Breast epithelium (tissue), 3 donors: ENCODE data around the gene PLEKHM2.

Experiments used
- CTCF ChIP-seq, 3 donors: fragments of 450-650 bp; IDR thresholded peaks; one replicate each; pipeline ENCODE4 v1.5.1; 2016 to 2017; ENCODE audit warnings: antibody characterized with exemption in 3 of 3, mild to moderate bottlenecking in 3 of 3, moderate library complexity in 3 of 3
- POLR2AphosphoS5 ChIP-seq, 3 donors: sonication (generic); formaldehyde crosslinking; IDR thresholded peaks; one replicate each; pipeline ENCODE4 v1.6.1; 2017; ENCODE audit warnings: antibody characterized with exemption in 3 of 3

- no peak for TF ChIP-seq CTCF (IDR thresholded peaks at IDR 0.05)
- no peak for TF ChIP-seq POLR2AphosphoS5 (IDR thresholded peaks at IDR 0.05)
Measured at GRCh38 chr1:15724949-15725880, 41.1 kb downstream of the PLEKHM2 start.
